GM19035 (cell line): ENCODE results near the gene ELSPBP1.
"Not testable (repeated sequence)": the region's sequence is repeated elsewhere in the genome, so short reads cannot be mapped to it uniquely, and the experiment has no call there.

Experiments
- ATAC-seq: cut with Tn5 transposase; IDR thresholded peaks from one replicate; pipeline ENCODE4 v1.9.1; 2021; ENCODE audit not compliant: unreplicated experiment

The ELSPBP1 gene

GRCh38 chr19:48041877-48042580 lies 47.6 kb downstream of the ELSPBP1 start:
- ATAC-seq: no peak

GRCh38 chr19:48043675-48044258 lies 49.3 kb downstream of the ELSPBP1 start, which contains the start of gene CABP5:
TSS of gene CABP5 (minus strand) at chr19:48044079. CDS start at chr19:48043922, 157 bp downstream.
- ATAC-seq: no peak

- ATAC-seq: no peak
These were observed 50.1 kb downstream of the ELSPBP1 start for GRCh38 chr19:48044561-48044960.

GRCh38 chr19:48051335-48052033 lies 57.1 kb downstream of the ELSPBP1 start:
- ATAC-seq: no peak

- no peak for ATAC-seq
These were observed 58.6 kb downstream of the ELSPBP1 start for GRCh38 chr19:48053076-48053475.

GRCh38 chr19:48053856-48054255 lies 59.4 kb downstream of the ELSPBP1 start:
- ATAC-seq: no peak

- no peak for ATAC-seq
These were observed 64.9 kb downstream of the ELSPBP1 start for GRCh38 chr19:48059331-48059730.

GRCh38 chr19:48060381-48060780 lies 65.9 kb downstream of the ELSPBP1 start:
- no peak for ATAC-seq

- ATAC-seq: no peak
These were observed 67.2 kb downstream of the ELSPBP1 start for GRCh38 chr19:48061401-48062344.

- no peak for ATAC-seq
These were observed 70.1 kb downstream of the ELSPBP1 start for GRCh38 chr19:48064509-48064908.

GRCh38 chr19:48069435-48069834 lies 75.0 kb downstream of the ELSPBP1 start:
- no peak for ATAC-seq

- ATAC-seq: not testable (repeated sequence)
These were observed 75.8 kb downstream of the ELSPBP1 start for GRCh38 chr19:48070177-48070769.
